Sigmoid colon (tissue), 4 donors: ENCODE data around the gene KCNQ5.

ENCODE experiments used
- EP300 ChIP-seq, 4 donors: sonication (generic); formaldehyde crosslinking; IDR thresholded peaks; one replicate each; pipeline ENCODE4 v1.6.1; 2017; ENCODE audit warnings: antibody characterized with exemption in 4 of 4
- TF ChIP-seq, protein P1 (sequence below), 4 experiments: fragments of 450-650 bp in 3 of 4; fragments of 200-600 bp in 1 of 4; IDR thresholded peaks; one replicate each; pipeline ENCODE4 v1.5.1; 2016 to 2019; ENCODE audit warnings: antibody characterized with exemption in 4 of 4, mild to moderate bottlenecking in 3 of 4, moderate library complexity in 2 of 4

DNA sequence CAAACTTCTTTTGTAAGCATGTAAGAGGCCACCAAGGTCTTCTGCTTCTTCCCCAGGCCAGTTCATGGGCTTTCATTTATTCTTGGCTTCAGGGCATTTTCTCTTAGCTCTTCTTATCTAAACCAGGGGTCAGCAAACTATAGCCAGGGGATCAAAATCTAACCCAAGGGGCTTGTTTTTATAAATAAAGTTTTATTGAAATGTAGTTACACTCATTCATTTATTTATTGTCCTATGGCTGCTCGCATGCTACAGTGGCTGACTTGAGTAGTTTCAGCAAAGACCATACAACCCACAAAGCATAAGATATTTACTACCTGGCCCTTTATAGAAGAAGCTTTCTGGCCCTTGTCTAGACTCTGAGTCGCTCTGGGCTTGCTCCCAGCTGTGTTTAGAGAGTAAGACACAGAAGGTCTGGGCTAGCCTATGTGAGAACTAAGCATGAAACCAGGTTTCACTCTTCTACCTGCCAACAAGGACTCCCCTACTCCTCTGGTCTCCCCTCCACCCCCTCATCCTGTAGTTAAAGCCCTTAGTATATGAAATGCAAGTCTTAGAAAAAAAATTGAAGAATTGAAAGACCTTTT lies 560.2 kb downstream of the KCNQ5 start:
- TF ChIP-seq, protein P1, sequence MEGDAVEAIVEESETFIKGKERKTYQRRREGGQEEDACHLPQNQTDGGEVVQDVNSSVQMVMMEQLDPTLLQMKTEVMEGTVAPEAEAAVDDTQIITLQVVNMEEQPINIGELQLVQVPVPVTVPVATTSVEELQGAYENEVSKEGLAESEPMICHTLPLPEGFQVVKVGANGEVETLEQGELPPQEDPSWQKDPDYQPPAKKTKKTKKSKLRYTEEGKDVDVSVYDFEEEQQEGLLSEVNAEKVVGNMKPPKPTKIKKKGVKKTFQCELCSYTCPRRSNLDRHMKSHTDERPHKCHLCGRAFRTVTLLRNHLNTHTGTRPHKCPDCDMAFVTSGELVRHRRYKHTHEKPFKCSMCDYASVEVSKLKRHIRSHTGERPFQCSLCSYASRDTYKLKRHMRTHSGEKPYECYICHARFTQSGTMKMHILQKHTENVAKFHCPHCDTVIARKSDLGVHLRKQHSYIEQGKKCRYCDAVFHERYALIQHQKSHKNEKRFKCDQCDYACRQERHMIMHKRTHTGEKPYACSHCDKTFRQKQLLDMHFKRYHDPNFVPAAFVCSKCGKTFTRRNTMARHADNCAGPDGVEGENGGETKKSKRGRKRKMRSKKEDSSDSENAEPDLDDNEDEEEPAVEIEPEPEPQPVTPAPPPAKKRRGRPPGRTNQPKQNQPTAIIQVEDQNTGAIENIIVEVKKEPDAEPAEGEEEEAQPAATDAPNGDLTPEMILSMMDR (IDR thresholded peaks at IDR 0.05): no peak
- TF ChIP-seq EP300 (IDR thresholded peaks at IDR 0.05): no peak
